ENCODE results near the gene ABR. TPM values are rescaled to one million over a fixed set of nuclear protein-coding genes. Genes with fewer than 3 reads are reported as not detected.

Gene ABR
- total RNA-seq, 6 experiments from 2014 or later: 7.4 to 21.5 (median 11.3) TPM

GRCh38 chr17:992933-993332, 186.8 kb downstream of the ABR start:
- TF ChIP-seq, protein P1, sequence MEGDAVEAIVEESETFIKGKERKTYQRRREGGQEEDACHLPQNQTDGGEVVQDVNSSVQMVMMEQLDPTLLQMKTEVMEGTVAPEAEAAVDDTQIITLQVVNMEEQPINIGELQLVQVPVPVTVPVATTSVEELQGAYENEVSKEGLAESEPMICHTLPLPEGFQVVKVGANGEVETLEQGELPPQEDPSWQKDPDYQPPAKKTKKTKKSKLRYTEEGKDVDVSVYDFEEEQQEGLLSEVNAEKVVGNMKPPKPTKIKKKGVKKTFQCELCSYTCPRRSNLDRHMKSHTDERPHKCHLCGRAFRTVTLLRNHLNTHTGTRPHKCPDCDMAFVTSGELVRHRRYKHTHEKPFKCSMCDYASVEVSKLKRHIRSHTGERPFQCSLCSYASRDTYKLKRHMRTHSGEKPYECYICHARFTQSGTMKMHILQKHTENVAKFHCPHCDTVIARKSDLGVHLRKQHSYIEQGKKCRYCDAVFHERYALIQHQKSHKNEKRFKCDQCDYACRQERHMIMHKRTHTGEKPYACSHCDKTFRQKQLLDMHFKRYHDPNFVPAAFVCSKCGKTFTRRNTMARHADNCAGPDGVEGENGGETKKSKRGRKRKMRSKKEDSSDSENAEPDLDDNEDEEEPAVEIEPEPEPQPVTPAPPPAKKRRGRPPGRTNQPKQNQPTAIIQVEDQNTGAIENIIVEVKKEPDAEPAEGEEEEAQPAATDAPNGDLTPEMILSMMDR (IDR thresholded peaks at IDR 0.05): no peak
- TF ChIP-seq POLR2A (IDR thresholded peaks at IDR 0.05): no peak
- intact Hi-C loops (cut with DNase I): loop anchor here (5.0 kb wide), 2 partner anchors 196 to 201 kb away; no protein-coding TSS in a partner anchor
- H3K27ac ChIP-seq: no peak overlapping the region
- no peak overlapping the region for H3K4me3 ChIP-seq
- no peaks in the 10 kb centered on the region for H3K36me3 ChIP-seq
- H3K27me3 ChIP-seq: no peaks in the 10 kb centered on the region
- peaks cover 0 to 10% (median 3%) of the 10 kb centered on the region in 4 donors for H3K4me1 ChIP-seq
- 50% methylated on average over 1 of the region's 13 CpGs for WGBS (ENCODE audit: insufficient coverage, low coverage, low lambda C conversion rate, missing lambda C conversion rate)
- ATAC-seq (no peak), DNase-seq (no peak)
- H3K9me3 ChIP-seq: no peaks in the 10 kb centered on the region

DNA sequence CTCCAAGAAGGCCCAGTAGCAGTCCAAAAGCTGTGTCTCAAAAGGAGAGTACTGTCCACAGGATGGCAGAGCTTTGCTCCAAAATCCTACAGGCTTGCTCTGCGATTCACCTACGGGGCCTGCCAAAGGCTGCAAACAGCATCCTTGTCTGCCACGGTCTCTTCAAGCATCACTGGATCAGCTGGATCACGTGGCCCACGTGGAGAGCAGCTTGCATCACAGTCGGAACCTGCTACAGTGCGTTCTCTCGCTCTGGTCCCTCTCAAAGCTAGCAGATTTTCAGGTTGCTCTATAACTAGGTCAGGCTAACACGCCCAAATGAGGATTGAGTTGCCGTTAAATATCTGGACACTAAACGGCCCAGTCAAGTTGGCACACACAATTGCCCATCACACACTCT, 191.2 kb downstream of the ABR start:
- Histone ChIP-seq H3K4me3 (no peak overlapping the region), H3K27me3 (no peaks in the 10 kb centered on the region), H3K9me3 (no peaks in the 10 kb centered on the region), H3K4me1 (no peaks in the 10 kb centered on the region), H3K36me3 (no peaks in the 10 kb centered on the region), H3K27ac (no peak overlapping the region)
- intact Hi-C loops (cut with DNase I): loop anchor here in 1 of 2 donors (10.0 kb wide), 1 partner anchor 104 kb away; no protein-coding TSS in a partner anchor
- TF ChIP-seq POLR2A (IDR thresholded peaks at IDR 0.05): no peak
- TF ChIP-seq, protein P1 (IDR thresholded peaks at IDR 0.05): no peak
- DNase-seq: no peak
- ATAC-seq: no peak
- WGBS (ENCODE audit: insufficient coverage, low coverage, low lambda C conversion rate, missing lambda C conversion rate): 79% methylated on average over 8 of the region's 11 CpGs

DNA sequence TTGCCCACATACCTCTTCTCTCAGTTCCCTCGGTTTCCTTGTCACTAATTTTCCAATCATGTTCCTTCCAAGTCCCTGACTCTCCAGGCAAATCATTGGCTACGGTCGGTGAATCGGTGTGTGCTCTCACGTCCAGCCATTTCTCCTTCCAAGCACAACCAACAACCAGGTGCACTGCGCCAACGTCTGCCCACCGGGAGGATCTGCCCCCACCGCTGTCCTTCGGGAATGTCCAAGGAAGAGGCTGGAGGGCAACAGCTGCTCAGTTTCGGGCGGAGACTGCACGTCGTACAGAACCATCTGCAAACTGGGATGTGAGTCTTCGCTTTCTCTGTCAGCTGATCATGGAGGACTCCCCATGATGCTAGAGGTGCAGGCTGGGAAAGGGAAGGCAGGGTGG, 191.8 kb downstream of the ABR start:
- Histone ChIP-seq H3K4me3 (no peak overlapping the region), H3K36me3 (no peaks in the 10 kb centered on the region), H3K27ac (no peak overlapping the region), H3K9me3 (no peaks in the 10 kb centered on the region), H3K27me3 (no peaks in the 10 kb centered on the region), H3K4me1 (peaks cover 0 to 2% (median under 1%) of the 10 kb centered on the region in 4 donors)
- intact Hi-C loops (cut with DNase I): loop anchor here in 1 of 2 donors (10.0 kb wide), 1 partner anchor 103 kb away; no protein-coding TSS in a partner anchor
- 87% methylated on average over 15 of the region's 15 CpGs for WGBS (ENCODE audit: insufficient coverage, low coverage, low lambda C conversion rate, missing lambda C conversion rate)
- no peak for ATAC-seq
- TF ChIP-seq POLR2A (IDR thresholded peaks at IDR 0.05): no peak
- DNase-seq: no peak

DNA sequence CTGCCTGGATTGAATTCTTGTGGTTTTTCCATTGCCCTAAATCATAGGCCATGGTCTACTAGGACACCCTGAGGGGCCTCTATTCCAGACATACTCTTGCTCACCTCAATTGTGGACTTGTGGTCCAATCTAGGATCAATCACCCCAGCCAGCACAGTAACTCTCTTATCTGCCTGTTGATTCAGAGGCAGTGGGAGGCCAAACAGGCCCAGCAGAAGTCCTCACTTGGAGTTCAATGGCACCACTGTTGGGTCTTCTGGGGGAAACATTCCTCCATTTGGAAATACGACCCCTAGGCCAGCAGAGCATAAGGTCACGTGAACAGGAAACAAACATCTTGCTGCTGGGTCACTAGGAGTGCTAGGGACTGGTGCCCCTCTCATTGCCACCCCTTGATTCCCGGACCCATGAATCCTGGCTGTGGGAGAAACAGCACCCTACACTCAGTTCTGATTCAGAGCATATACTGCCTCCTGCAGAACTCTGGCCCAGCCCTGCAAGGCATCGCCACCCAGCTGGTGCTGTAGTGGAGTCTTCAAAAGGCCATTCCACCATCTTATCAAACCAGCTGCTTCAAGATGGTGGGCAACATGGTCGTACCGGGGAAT, 193.4 kb downstream of the ABR start:
- H3K27me3 ChIP-seq: no peaks in the 10 kb centered on the region
- ATAC-seq (no peak), DNase-seq (no peak)
- H3K4me1 ChIP-seq: peaks cover 0 to 7% (median 2%) of the 10 kb centered on the region in 4 donors
- WGBS (ENCODE audit: insufficient coverage, low coverage, low lambda C conversion rate, missing lambda C conversion rate): no CpG with 5 or more reads among the region's 6 CpGs
- H3K27ac ChIP-seq: no peak overlapping the region
- no peaks in the 10 kb centered on the region for H3K9me3 ChIP-seq
- intact Hi-C loops (cut with DNase I): loop anchor here in 1 of 2 donors (10.0 kb wide), 1 partner anchor 102 kb away; no protein-coding TSS in a partner anchor
- H3K4me3 ChIP-seq: no peak overlapping the region
- no peaks in the 10 kb centered on the region for H3K36me3 ChIP-seq
- TF ChIP-seq, protein P1 (IDR thresholded peaks at IDR 0.05): no peak
- TF ChIP-seq POLR2A (IDR thresholded peaks at IDR 0.05): no peak

- Histone ChIP-seq H3K27me3 (no peaks in the 10 kb centered on the region), H3K27ac (no peak overlapping the region), H3K36me3 (no peaks in the 10 kb centered on the region), H3K4me3 (no peak overlapping the region), H3K9me3 (no peaks in the 10 kb centered on the region), H3K4me1 (peaks cover 0 to 12% (median 4%) of the 10 kb centered on the region in 4 donors)
- intact Hi-C loops (cut with DNase I): loop anchor here in 1 of 2 donors (10.0 kb wide), 1 partner anchor 99 kb away; no protein-coding TSS in a partner anchor
- DNase-seq: no peak
- no peak for ATAC-seq
- TF ChIP-seq, protein P1 (IDR thresholded peaks at IDR 0.05): no peak
- no peak for TF ChIP-seq POLR2A (IDR thresholded peaks at IDR 0.05)
- WGBS (ENCODE audit: insufficient coverage, low coverage, low lambda C conversion rate, missing lambda C conversion rate): 36% methylated on average over 3 of the region's 3 CpGs
Measured at GRCh38 chr17:983921-984320, 195.9 kb downstream of the ABR start.

Measured in right lobe of liver (tissue), 6 donors.